ENCODE measurements around the gene NGEF.

GRCh38 chr2:232894746-232895145 is 118.3 kb downstream of the NGEF start:
- TF ChIP-seq YY1 (IDR thresholded peaks at IDR 0.05; ENCODE audit: low read depth), result no peak
- TF ChIP-seq EP300 (IDR thresholded peaks at IDR 0.05; ENCODE audit: borderline replicate concordance), result no peak
- no peak for TF ChIP-seq ZBTB7A (IDR thresholded peaks at IDR 0.05; ENCODE audit: low read depth)
- no peak for TF ChIP-seq RAD21 (IDR thresholded peaks at IDR 0.05; ENCODE audit: low read depth)
- TF ChIP-seq CREB1 (IDR thresholded peaks at IDR 0.05; ENCODE audit: low read depth), result no peak
- no peak for TF ChIP-seq FOXM1 (IDR thresholded peaks at IDR 0.05; ENCODE audit: borderline replicate concordance, low read depth)
